ENCODE results near the gene TPPP3.
"Not testable (repeated sequence)": the region's sequence is repeated elsewhere in the genome, so short reads cannot be mapped to it uniquely, and the experiment has no call there.

Gene TPPP3

GRCh38 chr16:67386861-67387455 is 6.3 kb downstream of the TPPP3 start:
- Histone ChIP-seq H3K27me3 (replicated peaks; ENCODE audit: control insufficient read depth, insufficient read depth, low read length) (peaks cover 11% of the 10 kb centered on the region), H3K4me3 (ENCODE audit: low read length) (no peak overlapping the region)
- no peak for DNase-seq (ENCODE audit: low read depth)

GRCh38 chr16:67384778-67385510 is 8.4 kb downstream of the TPPP3 start:
- no peaks in the 10 kb centered on the region for H3K4me1 ChIP-seq (ENCODE audit: control insufficient read depth, insufficient read depth, low read length)
- no peak overlapping the region for H3K4me3 ChIP-seq (ENCODE audit: low read length)
- H3K27me3 ChIP-seq (replicated peaks; ENCODE audit: control insufficient read depth, insufficient read depth, low read length), result peaks cover 11% of the 10 kb centered on the region
- peak; percentile 47 for DNase-seq (ENCODE audit: low read depth)
- no peaks in the 10 kb centered on the region for H3K36me3 ChIP-seq (ENCODE audit: control insufficient read depth, insufficient read depth, low read length, severe bottlenecking)
- no peaks in the 10 kb centered on the region for H3K9me3 ChIP-seq (ENCODE audit: control insufficient read depth, low read length)
- H3K9ac ChIP-seq (ENCODE audit: low read length), result no peak overlapping the region

More at GRCh38 chr16:67386861-67387455, 6.3 kb downstream of the TPPP3 start:
- H3K4me1 ChIP-seq (ENCODE audit: control insufficient read depth, insufficient read depth, low read length), result no peaks in the 10 kb centered on the region
- no peaks in the 10 kb centered on the region for H3K36me3 ChIP-seq (ENCODE audit: control insufficient read depth, insufficient read depth, low read length, severe bottlenecking)
- H3K9ac ChIP-seq (ENCODE audit: low read length), result no peak overlapping the region
- no peaks in the 10 kb centered on the region for H3K9me3 ChIP-seq (ENCODE audit: control insufficient read depth, low read length)

- Histone ChIP-seq H3K27me3 (replicated peaks; ENCODE audit: control insufficient read depth, insufficient read depth, low read length) (peaks cover 11% of the 10 kb centered on the region), H3K4me1 (ENCODE audit: control insufficient read depth, insufficient read depth, low read length) (peaks cover 9% of the 10 kb centered on the region), H3K9me3 (ENCODE audit: control insufficient read depth, low read length) (no peaks in the 10 kb centered on the region), H3K9ac (ENCODE audit: low read length) (no peak overlapping the region), H3K4me3 (ENCODE audit: low read length) (no peak overlapping the region), H3K36me3 (ENCODE audit: control insufficient read depth, insufficient read depth, low read length, severe bottlenecking) (no peaks in the 10 kb centered on the region)
- no peak for DNase-seq (ENCODE audit: low read depth)
Measured at GRCh38 chr16:67383284-67383683, 10.0 kb downstream of the TPPP3 start.

GRCh38 chr16:67378642-67379041 is 14.7 kb downstream of the TPPP3 start:
- Histone ChIP-seq H3K9me3 (ENCODE audit: control insufficient read depth, low read length) (no peaks in the 10 kb centered on the region), H3K36me3 (ENCODE audit: control insufficient read depth, insufficient read depth, low read length, severe bottlenecking) (no peaks in the 10 kb centered on the region), H3K9ac (ENCODE audit: low read length) (no peak overlapping the region), H3K4me1 (ENCODE audit: control insufficient read depth, insufficient read depth, low read length) (peaks cover 9% of the 10 kb centered on the region), H3K4me3 (ENCODE audit: low read length) (no peak overlapping the region), H3K27me3 (replicated peaks; ENCODE audit: control insufficient read depth, insufficient read depth, low read length) (no peaks in the 10 kb centered on the region)
- DNase-seq (ENCODE audit: low read depth), result no peak

GRCh38 chr16:67376012-67376411 is 17.3 kb downstream of the TPPP3 start:
- H3K4me3 ChIP-seq (ENCODE audit: low read length); H3K9ac ChIP-seq (ENCODE audit: low read length); DNase-seq (ENCODE audit: low read depth): not testable (repeated sequence)

GRCh38 chr16:67372664-67373063 is 20.6 kb downstream of the TPPP3 start:
- no peak overlapping the region for H3K4me3 ChIP-seq (ENCODE audit: low read length)
- H3K27me3 ChIP-seq (replicated peaks; ENCODE audit: control insufficient read depth, insufficient read depth, low read length), result peaks cover 29% of the 10 kb centered on the region
- H3K9ac ChIP-seq (ENCODE audit: low read length), result no peak overlapping the region
- H3K9me3 ChIP-seq (ENCODE audit: control insufficient read depth, low read length), result no peaks in the 10 kb centered on the region
- H3K4me1 ChIP-seq (ENCODE audit: control insufficient read depth, insufficient read depth, low read length), result no peaks in the 10 kb centered on the region
- DNase-seq (ENCODE audit: low read depth), result peak; percentile 66
- no peaks in the 10 kb centered on the region for H3K36me3 ChIP-seq (ENCODE audit: control insufficient read depth, insufficient read depth, low read length, severe bottlenecking)

More at GRCh38 chr16:67376012-67376411, 17.3 kb downstream of the TPPP3 start:
- H3K27me3 ChIP-seq (replicated peaks; ENCODE audit: control insufficient read depth, insufficient read depth, low read length); H3K4me1 ChIP-seq (ENCODE audit: control insufficient read depth, insufficient read depth, low read length); H3K36me3 ChIP-seq (ENCODE audit: control insufficient read depth, insufficient read depth, low read length, severe bottlenecking); H3K9me3 ChIP-seq (ENCODE audit: control insufficient read depth, low read length): not testable (repeated sequence)

- Histone ChIP-seq H3K4me3 (ENCODE audit: low read length) (no peak overlapping the region), H3K27me3 (replicated peaks; ENCODE audit: control insufficient read depth, insufficient read depth, low read length) (peaks cover 29% of the 10 kb centered on the region), H3K9me3 (ENCODE audit: control insufficient read depth, low read length) (no peaks in the 10 kb centered on the region), H3K9ac (ENCODE audit: low read length) (no peak overlapping the region), H3K36me3 (ENCODE audit: control insufficient read depth, insufficient read depth, low read length, severe bottlenecking) (no peaks in the 10 kb centered on the region), H3K4me1 (ENCODE audit: control insufficient read depth, insufficient read depth, low read length) (no peaks in the 10 kb centered on the region)
- DNase-seq (ENCODE audit: low read depth), result no peak
Measured at GRCh38 chr16:67370661-67371060, 22.6 kb downstream of the TPPP3 start.

- no peaks in the 10 kb centered on the region for H3K9me3 ChIP-seq (ENCODE audit: control insufficient read depth, low read length)
- H3K27me3 ChIP-seq (replicated peaks; ENCODE audit: control insufficient read depth, insufficient read depth, low read length), result peaks cover 26% of the 10 kb centered on the region
- no peak for DNase-seq (ENCODE audit: low read depth)
- H3K9ac ChIP-seq (ENCODE audit: low read length), result no peak overlapping the region
- no peak overlapping the region for H3K4me3 ChIP-seq (ENCODE audit: low read length)
- no peaks in the 10 kb centered on the region for H3K4me1 ChIP-seq (ENCODE audit: control insufficient read depth, insufficient read depth, low read length)
- no peaks in the 10 kb centered on the region for H3K36me3 ChIP-seq (ENCODE audit: control insufficient read depth, insufficient read depth, low read length, severe bottlenecking)
Measured at GRCh38 chr16:67364600-67365235, 28.6 kb downstream of the TPPP3 start.

GRCh38 chr16:67361038-67361437 is 32.3 kb downstream of the TPPP3 start:
- peaks cover 11% of the 10 kb centered on the region for H3K27me3 ChIP-seq (replicated peaks; ENCODE audit: control insufficient read depth, insufficient read depth, low read length)
- H3K4me1 ChIP-seq (ENCODE audit: control insufficient read depth, insufficient read depth, low read length), result no peaks in the 10 kb centered on the region
- DNase-seq (ENCODE audit: low read depth), result no peak

GRCh38 chr16:67359540-67360269 is 33.6 kb downstream of the TPPP3 start:
- H3K4me1 ChIP-seq (ENCODE audit: control insufficient read depth, insufficient read depth, low read length); H3K9me3 ChIP-seq (ENCODE audit: control insufficient read depth, low read length); H3K9ac ChIP-seq (ENCODE audit: low read length); H3K4me3 ChIP-seq (ENCODE audit: low read length); H3K36me3 ChIP-seq (ENCODE audit: control insufficient read depth, insufficient read depth, low read length, severe bottlenecking); DNase-seq (ENCODE audit: low read depth): not testable (repeated sequence)
- peaks cover 11% of the 10 kb centered on the region for H3K27me3 ChIP-seq (replicated peaks; ENCODE audit: control insufficient read depth, insufficient read depth, low read length)

More at GRCh38 chr16:67361038-67361437, 32.3 kb downstream of the TPPP3 start:
- Histone ChIP-seq H3K4me3 (ENCODE audit: low read length) (no peak overlapping the region), H3K9me3 (ENCODE audit: control insufficient read depth, low read length) (no peaks in the 10 kb centered on the region), H3K9ac (ENCODE audit: low read length) (no peak overlapping the region), H3K36me3 (ENCODE audit: control insufficient read depth, insufficient read depth, low read length, severe bottlenecking) (no peaks in the 10 kb centered on the region)

- no peaks in the 10 kb centered on the region for H3K9me3 ChIP-seq (ENCODE audit: control insufficient read depth, low read length)
- no peaks in the 10 kb centered on the region for H3K27me3 ChIP-seq (replicated peaks; ENCODE audit: control insufficient read depth, insufficient read depth, low read length)
- DNase-seq (ENCODE audit: low read depth), result no peak
- no peak overlapping the region for H3K4me3 ChIP-seq (ENCODE audit: low read length)
- no peak overlapping the region for H3K9ac ChIP-seq (ENCODE audit: low read length)
- no peaks in the 10 kb centered on the region for H3K4me1 ChIP-seq (ENCODE audit: control insufficient read depth, insufficient read depth, low read length)
- no peaks in the 10 kb centered on the region for H3K36me3 ChIP-seq (ENCODE audit: control insufficient read depth, insufficient read depth, low read length, severe bottlenecking)
Measured at GRCh38 chr16:67357561-67357960, 35.7 kb downstream of the TPPP3 start.

All from adipocyte (in vitro differentiated cells).